ENCODE measurements around the gene C13orf46.

C13orf46 gene

DNA sequence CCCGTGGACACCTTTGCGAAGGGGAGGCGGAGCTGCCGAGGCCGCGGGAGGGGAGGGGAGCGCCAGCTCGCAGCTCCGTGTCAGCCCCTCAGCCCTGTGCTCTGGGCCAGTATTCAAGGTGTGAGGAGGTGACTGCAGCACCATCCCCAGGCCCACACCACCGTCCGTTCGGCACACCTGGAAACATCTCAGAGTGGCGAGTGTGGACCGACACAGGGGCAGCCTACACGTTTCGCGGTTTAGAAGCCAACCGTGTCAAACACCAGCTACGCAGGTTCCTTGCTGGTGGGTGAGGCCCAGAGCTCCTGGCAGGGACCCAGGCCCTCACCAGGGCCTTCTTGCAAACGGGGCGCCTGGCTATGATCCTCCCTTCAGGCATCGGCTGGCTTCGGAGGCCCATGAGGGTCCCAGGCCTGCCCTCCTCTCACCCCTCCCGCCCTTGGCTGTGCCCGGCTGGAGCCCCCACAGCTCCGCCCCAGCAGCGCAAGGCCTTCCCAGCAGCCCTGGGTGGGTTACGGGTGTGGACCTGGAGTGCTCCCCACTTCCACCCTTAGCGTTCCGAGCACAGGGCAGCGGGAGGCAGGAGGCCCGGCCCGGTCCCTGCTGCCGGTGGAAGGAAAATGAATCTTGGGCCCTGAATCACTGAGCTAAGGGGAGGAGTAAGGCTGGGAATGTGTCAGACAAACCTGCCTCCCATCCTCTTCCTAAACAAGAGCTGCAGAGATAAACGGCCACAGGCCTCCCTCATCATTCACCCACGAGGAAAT lies 1.2 kb downstream of the C13orf46 start:
- TF ChIP-seq, protein P1, sequence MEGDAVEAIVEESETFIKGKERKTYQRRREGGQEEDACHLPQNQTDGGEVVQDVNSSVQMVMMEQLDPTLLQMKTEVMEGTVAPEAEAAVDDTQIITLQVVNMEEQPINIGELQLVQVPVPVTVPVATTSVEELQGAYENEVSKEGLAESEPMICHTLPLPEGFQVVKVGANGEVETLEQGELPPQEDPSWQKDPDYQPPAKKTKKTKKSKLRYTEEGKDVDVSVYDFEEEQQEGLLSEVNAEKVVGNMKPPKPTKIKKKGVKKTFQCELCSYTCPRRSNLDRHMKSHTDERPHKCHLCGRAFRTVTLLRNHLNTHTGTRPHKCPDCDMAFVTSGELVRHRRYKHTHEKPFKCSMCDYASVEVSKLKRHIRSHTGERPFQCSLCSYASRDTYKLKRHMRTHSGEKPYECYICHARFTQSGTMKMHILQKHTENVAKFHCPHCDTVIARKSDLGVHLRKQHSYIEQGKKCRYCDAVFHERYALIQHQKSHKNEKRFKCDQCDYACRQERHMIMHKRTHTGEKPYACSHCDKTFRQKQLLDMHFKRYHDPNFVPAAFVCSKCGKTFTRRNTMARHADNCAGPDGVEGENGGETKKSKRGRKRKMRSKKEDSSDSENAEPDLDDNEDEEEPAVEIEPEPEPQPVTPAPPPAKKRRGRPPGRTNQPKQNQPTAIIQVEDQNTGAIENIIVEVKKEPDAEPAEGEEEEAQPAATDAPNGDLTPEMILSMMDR (IDR thresholded peaks at IDR 0.05; ENCODE audit: insufficient read depth, low read depth, low read length, missing control alignments), result no peak
- H3K4me3 ChIP-seq (ENCODE audit: low read length), result no peak overlapping the region
- DNase-seq (ENCODE audit: low read depth), result no peak

DNA sequence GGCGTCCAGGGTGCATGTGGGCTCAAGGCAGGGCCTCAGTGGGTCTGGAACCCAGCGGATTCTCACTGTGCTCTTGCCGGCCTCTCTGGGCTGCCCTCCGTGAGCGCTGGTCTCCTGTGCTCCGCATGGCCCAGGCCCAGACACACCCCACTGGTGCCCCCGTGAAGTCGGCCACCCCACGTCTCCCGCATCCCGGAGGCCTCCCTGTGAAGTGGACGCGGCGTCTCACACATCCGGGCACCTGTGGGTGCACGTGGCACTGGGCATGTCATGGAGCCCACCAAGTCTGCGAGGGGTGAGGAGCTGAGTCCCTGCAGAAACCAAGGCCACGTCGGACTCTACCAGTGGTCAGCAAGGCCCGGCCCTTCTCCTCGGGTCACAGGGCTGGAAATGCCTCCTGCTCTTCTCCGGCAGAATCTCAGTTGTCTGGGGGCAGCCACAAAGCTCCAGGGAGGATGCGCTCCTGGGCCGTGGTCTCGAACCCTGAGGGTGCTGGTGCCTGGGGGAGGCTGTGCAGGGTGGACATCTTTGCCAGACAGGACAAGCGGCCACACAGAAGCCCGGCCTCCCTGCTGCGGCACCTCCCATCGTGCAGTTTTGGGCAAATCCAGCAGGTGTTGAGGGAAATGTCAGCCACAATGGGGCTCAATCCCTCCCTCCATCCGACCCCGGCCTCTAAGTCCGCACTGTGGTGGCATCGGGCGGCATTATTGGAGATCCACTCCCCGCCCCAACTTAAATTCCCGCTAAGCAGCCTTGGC lies 2.2 kb downstream of the C13orf46 start:
- TF ChIP-seq, protein P1 (IDR thresholded peaks at IDR 0.05; ENCODE audit: insufficient read depth, low read depth, low read length, missing control alignments), result no peak
- no peak for DNase-seq (ENCODE audit: low read depth)
- no peak overlapping the region for H3K4me3 ChIP-seq (ENCODE audit: low read length)

DNA sequence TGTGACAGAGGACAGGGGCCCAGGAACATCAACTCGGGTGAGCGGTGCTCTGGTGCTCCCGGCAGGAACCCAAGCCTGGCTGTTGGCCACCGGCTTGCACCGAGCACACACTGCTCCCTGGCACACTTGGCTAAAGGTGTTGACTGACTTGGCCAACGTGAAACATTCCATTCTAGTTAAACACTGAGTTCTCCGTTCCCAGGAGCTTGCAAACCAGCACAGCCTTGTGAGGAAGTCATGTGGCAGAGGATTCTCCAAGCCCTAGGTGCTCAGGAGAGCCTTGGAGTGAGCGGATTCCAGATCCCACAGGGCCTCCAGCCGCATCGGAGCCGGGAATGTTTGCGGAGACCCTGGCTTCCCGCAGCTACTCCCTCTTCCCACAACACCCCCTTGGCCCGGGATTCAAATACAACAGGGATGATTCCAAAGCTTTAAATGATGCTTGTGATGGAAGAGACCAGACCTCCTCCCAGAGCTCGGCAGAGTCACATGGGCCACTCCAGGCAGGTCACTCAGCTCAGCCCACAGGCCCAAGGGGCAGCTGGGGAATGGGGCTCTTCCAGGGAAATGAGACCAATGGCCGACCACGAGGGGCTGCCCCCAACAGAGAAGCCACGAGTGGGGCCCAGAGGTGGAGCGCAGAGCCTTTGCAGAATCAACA lies 2.9 kb downstream of the C13orf46 start:
- no peak overlapping the region for H3K4me3 ChIP-seq (ENCODE audit: low read length)
- TF ChIP-seq, protein P1 (IDR thresholded peaks at IDR 0.05; ENCODE audit: insufficient read depth, low read depth, low read length, missing control alignments), result no peak
- peak; percentile 90 for DNase-seq (ENCODE audit: low read depth)

- peak; percentile 52 for DNase-seq (ENCODE audit: low read depth)
- H3K4me3 ChIP-seq (ENCODE audit: low read length), result no peak overlapping the region
- TF ChIP-seq, protein P1 (IDR thresholded peaks at IDR 0.05; ENCODE audit: insufficient read depth, low read depth, low read length, missing control alignments), result no peak
Measured at GRCh38 chr13:113969973-113970611, 3.8 kb downstream of the C13orf46 start.

GRCh38 chr13:113969311-113969972 lies 4.4 kb downstream of the C13orf46 start:
- H3K4me3 ChIP-seq (ENCODE audit: low read length), result no peak overlapping the region
- TF ChIP-seq, protein P1 (IDR thresholded peaks at IDR 0.05; ENCODE audit: insufficient read depth, low read depth, low read length, missing control alignments), result no peak

More at GRCh38 chr13:113969311-113969972, 4.4 kb downstream of the C13orf46 start:
- no peak for DNase-seq (ENCODE audit: low read depth)

Measured in epithelial cell of esophagus (primary cell).